Measurements from ENCODE around the gene TRAF3IP3.

The TRAF3IP3 gene

GRCh38 chr1:209813902-209814301 is 58.0 kb downstream of the TRAF3IP3 start:
- H3K4me1 ChIP-seq (ENCODE audit: control insufficient read depth, insufficient read depth, low read length) = peaks cover 3% of the 10 kb centered on the region
- no peaks in the 10 kb centered on the region for H3K36me3 ChIP-seq (ENCODE audit: control insufficient read depth in 2 of 2, insufficient read depth in 2 of 2, low read length in 2 of 2)
- H3K27me3 ChIP-seq (ENCODE audit: control insufficient read depth in 1 of 2, insufficient read depth in 2 of 2, low read length in 2 of 2) = peaks cover 0 to 3% of the 10 kb centered on the region in 2 donors
- no peak overlapping the region for H3K4me3 ChIP-seq (ENCODE audit: low read length in 2 of 2)
- H3K9me3 ChIP-seq (ENCODE audit: control insufficient read depth in 2 of 2, low read length in 2 of 2) = no peaks in the 10 kb centered on the region
- no peak overlapping the region for H3K27ac ChIP-seq (ENCODE audit: low read length)
- no peak overlapping the region for H3K9ac ChIP-seq (ENCODE audit: low read length in 2 of 2)

GRCh38 chr1:209815490-209815889 is 59.6 kb downstream of the TRAF3IP3 start:
- peaks cover 3% of the 10 kb centered on the region for H3K4me1 ChIP-seq (ENCODE audit: control insufficient read depth, insufficient read depth, low read length)
- H3K9me3 ChIP-seq (ENCODE audit: control insufficient read depth in 2 of 2, low read length in 2 of 2) = no peaks in the 10 kb centered on the region
- no peaks in the 10 kb centered on the region for H3K36me3 ChIP-seq (ENCODE audit: control insufficient read depth in 2 of 2, insufficient read depth in 2 of 2, low read length in 2 of 2)
- H3K27ac ChIP-seq (ENCODE audit: low read length) = no peak overlapping the region
- no peak overlapping the region for H3K4me3 ChIP-seq (ENCODE audit: low read length in 2 of 2)
- no peak overlapping the region for H3K9ac ChIP-seq (ENCODE audit: low read length in 2 of 2)
- H3K27me3 ChIP-seq (ENCODE audit: control insufficient read depth in 1 of 2, insufficient read depth in 2 of 2, low read length in 2 of 2) = peaks cover 0 to 3% of the 10 kb centered on the region in 2 donors

GRCh38 chr1:209815931-209816341 is 60.1 kb downstream of the TRAF3IP3 start:
- Histone ChIP-seq H3K9me3 (ENCODE audit: control insufficient read depth in 2 of 2, low read length in 2 of 2) (no peaks in the 10 kb centered on the region), H3K27ac (ENCODE audit: low read length) (no peak overlapping the region), H3K4me3 (ENCODE audit: low read length in 2 of 2) (no peak overlapping the region), H3K27me3 (ENCODE audit: control insufficient read depth in 1 of 2, insufficient read depth in 2 of 2, low read length in 2 of 2) (peaks cover 0 to 3% of the 10 kb centered on the region in 2 donors), H3K4me1 (ENCODE audit: control insufficient read depth, insufficient read depth, low read length) (peaks cover 3% of the 10 kb centered on the region), H3K36me3 (ENCODE audit: control insufficient read depth in 2 of 2, insufficient read depth in 2 of 2, low read length in 2 of 2) (no peaks in the 10 kb centered on the region), H3K9ac (ENCODE audit: low read length in 2 of 2) (no peak overlapping the region)

- Histone ChIP-seq H3K27ac (ENCODE audit: low read length) (no peak overlapping the region), H3K27me3 (ENCODE audit: control insufficient read depth in 1 of 2, insufficient read depth in 2 of 2, low read length in 2 of 2) (peaks cover 0 to 3% of the 10 kb centered on the region in 2 donors), H3K9me3 (ENCODE audit: control insufficient read depth in 2 of 2, low read length in 2 of 2) (no peaks in the 10 kb centered on the region), H3K9ac (ENCODE audit: low read length in 2 of 2) (no peak overlapping the region), H3K36me3 (ENCODE audit: control insufficient read depth in 2 of 2, insufficient read depth in 2 of 2, low read length in 2 of 2) (no peaks in the 10 kb centered on the region), H3K4me3 (ENCODE audit: low read length in 2 of 2) (no peak overlapping the region), H3K4me1 (ENCODE audit: control insufficient read depth, insufficient read depth, low read length) (peaks cover 3% of the 10 kb centered on the region)
These were observed 61.1 kb downstream of the TRAF3IP3 start for GRCh38 chr1:209816923-209817322.

- Histone ChIP-seq H3K4me3 (ENCODE audit: low read length in 2 of 2) (no peak overlapping the region), H3K4me1 (ENCODE audit: control insufficient read depth, insufficient read depth, low read length) (peaks cover 3% of the 10 kb centered on the region), H3K27ac (ENCODE audit: low read length) (no peak overlapping the region), H3K36me3 (ENCODE audit: control insufficient read depth in 2 of 2, insufficient read depth in 2 of 2, low read length in 2 of 2) (no peaks in the 10 kb centered on the region), H3K9me3 (ENCODE audit: control insufficient read depth in 2 of 2, low read length in 2 of 2) (no peaks in the 10 kb centered on the region), H3K27me3 (ENCODE audit: control insufficient read depth in 1 of 2, insufficient read depth in 2 of 2, low read length in 2 of 2) (peaks cover 0 to 3% of the 10 kb centered on the region in 2 donors), H3K9ac (ENCODE audit: low read length in 2 of 2) (no peak overlapping the region)
These were observed 61.8 kb downstream of the TRAF3IP3 start for GRCh38 chr1:209817691-209818090.

GRCh38 chr1:209819058-209819457 is 63.2 kb downstream of the TRAF3IP3 start:
- Histone ChIP-seq H3K27ac (ENCODE audit: low read length) (no peak overlapping the region), H3K9me3 (ENCODE audit: control insufficient read depth in 2 of 2, low read length in 2 of 2) (no peaks in the 10 kb centered on the region), H3K4me3 (ENCODE audit: low read length in 2 of 2) (no peak overlapping the region), H3K36me3 (ENCODE audit: control insufficient read depth in 2 of 2, insufficient read depth in 2 of 2, low read length in 2 of 2) (no peaks in the 10 kb centered on the region), H3K4me1 (ENCODE audit: control insufficient read depth, insufficient read depth, low read length) (peaks cover 3% of the 10 kb centered on the region), H3K27me3 (ENCODE audit: control insufficient read depth in 1 of 2, insufficient read depth in 2 of 2, low read length in 2 of 2) (peaks cover 0 to 3% of the 10 kb centered on the region in 2 donors), H3K9ac (ENCODE audit: low read length in 2 of 2) (no peak overlapping the region)

- H3K27ac ChIP-seq (ENCODE audit: low read length) = no peak overlapping the region
- H3K4me1 ChIP-seq (ENCODE audit: control insufficient read depth, insufficient read depth, low read length) = no peaks in the 10 kb centered on the region
- no peaks in the 10 kb centered on the region for H3K36me3 ChIP-seq (ENCODE audit: control insufficient read depth in 2 of 2, insufficient read depth in 2 of 2, low read length in 2 of 2)
- H3K4me3 ChIP-seq (ENCODE audit: low read length in 2 of 2) = no peak overlapping the region
- no peak overlapping the region for H3K9ac ChIP-seq (ENCODE audit: low read length in 2 of 2)
- H3K9me3 ChIP-seq (ENCODE audit: control insufficient read depth in 2 of 2, low read length in 2 of 2) = no peaks in the 10 kb centered on the region
- peaks cover 0 to 2% of the 10 kb centered on the region in 2 donors for H3K27me3 ChIP-seq (ENCODE audit: control insufficient read depth in 1 of 2, insufficient read depth in 2 of 2, low read length in 2 of 2)
These were observed 65.1 kb downstream of the TRAF3IP3 start for GRCh38 chr1:209820986-209821385.

- H3K27ac ChIP-seq (ENCODE audit: low read length) = no peak overlapping the region
- H3K9ac ChIP-seq (ENCODE audit: low read length in 2 of 2) = no peak overlapping the region
- H3K27me3 ChIP-seq (ENCODE audit: control insufficient read depth in 1 of 2, insufficient read depth in 2 of 2, low read length in 2 of 2) = peaks cover 0 to under 1% of the 10 kb centered on the region in 2 donors
- H3K9me3 ChIP-seq (ENCODE audit: control insufficient read depth in 2 of 2, low read length in 2 of 2) = no peaks in the 10 kb centered on the region
- H3K36me3 ChIP-seq (ENCODE audit: control insufficient read depth in 2 of 2, insufficient read depth in 2 of 2, low read length in 2 of 2) = no peaks in the 10 kb centered on the region
- no peaks in the 10 kb centered on the region for H3K4me1 ChIP-seq (ENCODE audit: control insufficient read depth, insufficient read depth, low read length)
- H3K4me3 ChIP-seq (ENCODE audit: low read length in 2 of 2) = no peak overlapping the region
These were observed 66.9 kb downstream of the TRAF3IP3 start for GRCh38 chr1:209822706-209823105.

GRCh38 chr1:209823143-209824041 is 67.5 kb downstream of the TRAF3IP3 start:
- no peak overlapping the region for H3K27ac ChIP-seq (ENCODE audit: low read length)
- H3K9ac ChIP-seq (ENCODE audit: low read length in 2 of 2) = no peak overlapping the region
- H3K4me1 ChIP-seq (ENCODE audit: control insufficient read depth, insufficient read depth, low read length) = no peaks in the 10 kb centered on the region
- H3K27me3 ChIP-seq (ENCODE audit: control insufficient read depth in 1 of 2, insufficient read depth in 2 of 2, low read length in 2 of 2) = no peaks in the 10 kb centered on the region
- H3K4me3 ChIP-seq (ENCODE audit: low read length in 2 of 2) = no peak overlapping the region
- H3K9me3 ChIP-seq (ENCODE audit: control insufficient read depth in 2 of 2, low read length in 2 of 2) = no peaks in the 10 kb centered on the region
- H3K36me3 ChIP-seq (ENCODE audit: control insufficient read depth in 2 of 2, insufficient read depth in 2 of 2, low read length in 2 of 2) = no peaks in the 10 kb centered on the region

GRCh38 chr1:209825591-209826434 is 70.0 kb downstream of the TRAF3IP3 start:
- no peak overlapping the region for H3K27ac ChIP-seq (ENCODE audit: low read length)

More at GRCh38 chr1:209825591-209826434, 70.0 kb downstream of the TRAF3IP3 start:
- Histone ChIP-seq H3K27me3 (ENCODE audit: control insufficient read depth in 1 of 2, insufficient read depth in 2 of 2, low read length in 2 of 2) (no peaks in the 10 kb centered on the region), H3K9me3 (ENCODE audit: control insufficient read depth in 2 of 2, low read length in 2 of 2) (no peaks in the 10 kb centered on the region), H3K9ac (ENCODE audit: low read length in 2 of 2) (no peak overlapping the region), H3K4me3 (ENCODE audit: low read length in 2 of 2) (no peak overlapping the region), H3K4me1 (ENCODE audit: control insufficient read depth, insufficient read depth, low read length) (no peaks in the 10 kb centered on the region), H3K36me3 (ENCODE audit: control insufficient read depth in 2 of 2, insufficient read depth in 2 of 2, low read length in 2 of 2) (peaks cover 0 to 2% of the 10 kb centered on the region in 2 donors)

Data from stomach smooth muscle (tissue), 2 donors.